Upper lobe of left lung (tissue), 4 donors: Measurements from ENCODE around the gene SGTA.

ENCODE experiments used
- CTCF ChIP-seq, 6 experiments: fragments of 450-650 bp in 4 of 6; fragments of 200-600 bp in 2 of 6; sonication (generic) in 2 of 6; IDR thresholded peaks; one replicate each; pipeline ENCODE4 v1.5.1; 2016 to 2019; ENCODE audit warnings: antibody characterized with exemption in 6 of 6
- EP300 ChIP-seq, 4 donors: sonication (generic); formaldehyde crosslinking; IDR thresholded peaks; one replicate each; pipeline ENCODE4 v1.5.1; 2017; ENCODE audit warnings: antibody characterized with exemption in 4 of 4, control low read depth in 2 of 4

GRCh38 chr19:2765376-2765775 lies 17.7 kb downstream of the SGTA start:
- TF ChIP-seq CTCF (IDR thresholded peaks at IDR 0.05): no peak
- TF ChIP-seq EP300 (IDR thresholded peaks at IDR 0.05): no peak
